NCI-H2107 treated with DMSO at 0.1 percent for 48 hours (cell line): ENCODE measurements around the gene CRB1.

Source experiments
- DNase-seq: peaks from one replicate; lab custom pipeline; 2025; ENCODE audit not compliant: unreplicated experiment; lab: John Stamatoyannopoulos, UW

The CRB1 gene

DNA sequence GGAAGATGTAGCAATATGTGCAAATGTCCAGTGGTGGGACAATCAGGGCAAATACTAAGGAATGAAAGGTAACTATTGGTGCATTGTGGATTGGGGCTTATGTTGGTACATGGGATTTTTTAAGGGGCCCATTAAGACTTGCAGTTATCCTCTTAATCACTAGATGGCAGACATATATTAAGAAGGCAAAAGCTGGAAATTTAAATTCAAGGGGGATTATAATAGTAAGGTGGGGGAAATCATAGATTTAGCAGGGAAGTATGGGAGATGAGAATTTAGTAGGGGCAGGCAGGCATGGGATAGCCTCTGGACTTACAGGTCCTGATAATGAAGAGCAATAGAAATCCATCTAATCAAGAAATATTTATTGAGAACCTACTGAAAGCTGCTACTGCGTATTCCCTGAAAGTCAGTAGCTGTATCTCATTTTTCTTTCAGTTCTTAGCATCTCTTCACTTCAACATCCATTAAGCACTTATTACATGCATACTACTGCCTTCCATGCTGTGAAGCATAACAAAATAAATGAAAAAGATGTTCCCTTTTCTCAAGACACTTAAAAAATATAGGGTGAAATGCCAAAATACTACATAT, 251.8 kb downstream of the CRB1 start:
- peak; percentile 21 for DNase-seq

DNA sequence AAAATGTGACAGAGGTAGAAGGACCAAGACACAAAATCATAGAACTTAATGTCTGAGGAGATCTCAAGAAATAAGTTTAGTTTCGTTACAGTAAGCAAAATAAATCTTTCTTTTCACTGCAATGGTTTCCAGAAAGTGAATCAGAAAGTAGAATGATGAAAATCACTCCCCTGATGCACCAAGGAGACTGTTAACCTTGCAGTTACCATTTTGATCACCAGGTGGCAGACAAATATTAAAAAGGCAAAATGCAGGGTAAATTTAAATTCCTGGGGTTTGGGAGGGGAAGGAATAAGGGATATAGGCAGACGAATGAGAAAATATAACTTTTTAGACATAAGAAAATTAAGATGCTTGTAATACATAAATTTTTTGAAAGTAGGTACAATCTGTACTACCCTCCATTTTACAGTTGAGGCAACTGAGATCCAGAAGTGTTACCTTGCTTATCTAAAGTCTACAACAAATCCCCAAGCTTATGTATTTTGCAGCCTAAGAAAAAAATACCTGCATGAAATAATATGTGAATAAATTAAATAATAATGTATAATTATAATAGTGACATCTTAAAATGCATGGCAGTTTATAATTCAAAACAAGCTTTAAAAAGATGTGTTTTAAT, 253.2 kb downstream of the CRB1 start:
- peak; percentile 28 for DNase-seq

DNA sequence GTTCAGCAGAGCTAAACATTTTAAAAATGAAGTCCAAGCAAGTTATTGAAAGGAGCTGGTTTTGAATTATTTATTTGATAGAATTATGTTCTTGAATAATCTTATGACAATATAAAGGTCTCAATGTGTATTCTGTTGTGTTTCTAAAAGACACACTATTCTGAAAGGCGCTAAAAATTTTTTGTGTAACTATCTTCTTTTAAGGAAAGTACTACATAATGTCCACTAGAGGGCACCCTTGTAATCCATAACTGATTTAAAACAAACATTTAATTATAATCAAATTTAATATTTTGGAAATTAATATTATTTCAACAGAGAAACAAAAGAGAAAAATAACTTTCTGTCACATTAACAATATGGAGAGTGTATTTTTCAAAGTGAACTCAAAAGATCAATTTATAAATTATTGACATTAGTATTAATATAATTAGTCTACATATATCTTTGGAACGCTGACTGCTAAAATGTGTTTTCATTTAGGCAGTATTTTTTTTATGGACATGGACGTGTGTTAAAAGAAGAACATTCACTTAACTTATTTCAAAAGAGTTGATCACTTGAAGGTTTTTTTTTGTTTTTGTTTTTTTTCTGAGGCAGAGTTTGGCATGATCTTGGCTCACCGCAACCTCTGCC, 258.8 kb downstream of the CRB1 start:
- DNase-seq: peak; percentile 51
